GM23248 (cell line): Measurements from ENCODE around the gene ALKBH1.

ENCODE experiments used
- EZH2 ChIP-seq: fragments of 200-600 bp; sonication (generic); IDR thresholded peaks from 2 replicates; pipeline ENCODE4 v1.6.1; 2018; ENCODE audit warnings: antibody characterized with exemption, mild to moderate bottlenecking; ENCODE audit not compliant: insufficient read depth, poor library complexity, severe bottlenecking
- EZH2phosphoT487 ChIP-seq: fragments of 200-600 bp; sonication (generic); IDR thresholded peaks from 2 replicates; pipeline ENCODE4 v1.6.1; 2018; ENCODE audit warnings: antibody characterized with exemption, moderate library complexity, mild to moderate bottlenecking, low read depth; ENCODE audit not compliant: insufficient read depth

- TF ChIP-seq EZH2 = no peak
- no peak for TF ChIP-seq EZH2phosphoT487
These were observed 50.5 kb downstream of the ALKBH1 start for GRCh38 chr14:77657280-77657679.
